ENCODE results near the gene KRTAP5-9.
"Not testable (repeated sequence)": the region's sequence is repeated elsewhere in the genome, so short reads cannot be mapped to it uniquely, and the experiment has no call there.

Gene KRTAP5-9

GRCh38 chr11:71548120-71548519 lies at the start of gene KRTAP5-9:
KRTAP5-9 (plus strand) TSS chr11:71548420; CDS start chr11:71548658, 238 bp downstream.
- DNase-seq (ENCODE audit: low spot score) = no peak

- DNase-seq (ENCODE audit: low spot score) = no peak
Measured at GRCh38 chr11:71499125-71499524, 49.1 kb upstream of the KRTAP5-9 start.

DNA sequence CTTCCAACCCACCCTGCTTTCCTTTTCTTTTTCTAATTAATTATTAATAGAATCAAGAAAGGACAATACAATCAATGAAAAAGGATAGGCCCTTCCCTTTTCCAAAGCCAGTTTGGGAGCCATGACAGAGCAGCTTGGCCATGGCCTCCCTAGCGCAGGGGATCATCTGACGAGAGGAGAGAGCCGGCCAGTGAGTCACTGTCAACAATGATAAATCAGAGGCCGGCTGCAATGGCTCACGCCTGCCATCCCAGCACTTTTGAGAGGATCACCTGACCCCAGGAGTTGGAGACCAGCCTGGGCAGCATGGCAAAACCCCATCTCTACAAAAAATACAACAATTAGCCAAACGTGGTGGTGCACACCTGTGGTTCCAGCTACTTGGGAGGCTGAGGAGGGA lies 48.7 kb upstream of the KRTAP5-9 start:
- no peak for DNase-seq (ENCODE audit: low spot score)

DNA sequence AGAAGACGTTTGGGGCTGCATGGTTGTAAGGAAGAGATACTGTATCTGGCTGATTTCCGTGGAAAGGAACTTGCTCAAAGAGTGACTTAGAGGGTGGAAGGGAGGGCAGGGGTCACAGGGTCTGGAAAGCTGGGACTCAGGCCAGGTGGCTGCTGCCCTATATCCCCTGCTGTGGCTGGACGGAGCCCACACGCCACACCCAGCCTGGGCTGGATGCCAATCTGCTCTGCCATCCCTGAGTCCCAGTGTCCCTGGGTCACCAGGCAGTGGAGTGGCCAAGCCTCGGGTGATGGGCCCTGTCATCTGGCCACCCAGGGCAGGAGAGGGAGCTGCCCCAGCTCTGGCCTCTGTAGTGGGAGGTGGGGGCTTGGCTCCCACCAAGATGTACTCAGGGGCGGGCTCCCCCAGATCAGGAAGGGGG lies 47.6 kb upstream of the KRTAP5-9 start:
- no peak for DNase-seq (ENCODE audit: low spot score)

GRCh38 chr11:71501071-71501985 lies 46.9 kb upstream of the KRTAP5-9 start:
- no peak for DNase-seq (ENCODE audit: low spot score)

DNA sequence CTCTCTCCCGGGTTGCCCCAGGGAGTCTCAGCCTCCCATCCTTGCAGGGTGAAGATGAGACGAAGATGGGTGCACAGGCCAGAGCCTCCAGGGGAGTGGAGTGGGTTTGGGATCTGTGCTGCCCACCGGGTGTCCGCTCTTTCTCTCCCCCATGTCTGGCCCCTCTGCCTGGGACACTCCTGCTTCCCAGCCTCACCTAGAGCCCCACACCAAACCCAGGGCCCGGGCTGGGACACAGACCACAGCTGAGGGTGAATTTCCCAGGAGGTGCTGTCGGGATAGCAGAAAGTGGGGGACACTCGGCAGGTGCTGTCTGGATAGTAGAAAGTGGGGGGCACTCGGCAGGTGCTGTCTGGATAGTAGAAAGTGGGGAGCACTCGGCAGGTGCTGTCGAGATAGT lies 46.2 kb upstream of the KRTAP5-9 start:
- DNase-seq (ENCODE audit: low spot score) = no peak

DNA sequence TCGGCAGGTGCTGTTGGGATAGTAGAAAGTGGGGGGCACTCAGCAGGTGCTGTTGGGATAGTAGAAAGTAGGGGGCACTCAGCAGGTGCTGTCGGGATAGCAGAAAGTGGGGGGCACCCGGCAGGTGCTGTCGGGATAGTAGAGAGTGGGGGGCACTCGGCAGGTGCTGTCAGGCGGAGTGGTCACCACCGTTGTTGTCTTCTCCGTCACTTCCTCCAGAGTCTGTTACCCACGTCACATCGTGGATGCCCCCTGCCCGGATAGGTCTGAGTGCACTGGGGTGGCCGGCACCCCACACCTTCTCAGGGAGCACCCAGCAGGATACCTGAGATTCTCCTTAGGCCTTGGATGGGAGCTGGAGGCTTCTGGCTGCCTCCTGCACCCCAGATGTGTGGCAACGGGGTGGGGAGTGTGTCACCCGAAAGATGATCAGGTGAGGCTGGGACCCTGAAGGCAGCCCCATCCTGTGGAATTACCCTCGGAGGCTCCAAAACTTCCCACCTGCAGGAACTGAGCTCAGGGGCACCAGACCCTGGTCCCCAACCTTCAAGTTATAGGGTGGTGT lies 45.3 kb upstream of the KRTAP5-9 start:
- no peak for DNase-seq (ENCODE audit: low spot score)

DNA sequence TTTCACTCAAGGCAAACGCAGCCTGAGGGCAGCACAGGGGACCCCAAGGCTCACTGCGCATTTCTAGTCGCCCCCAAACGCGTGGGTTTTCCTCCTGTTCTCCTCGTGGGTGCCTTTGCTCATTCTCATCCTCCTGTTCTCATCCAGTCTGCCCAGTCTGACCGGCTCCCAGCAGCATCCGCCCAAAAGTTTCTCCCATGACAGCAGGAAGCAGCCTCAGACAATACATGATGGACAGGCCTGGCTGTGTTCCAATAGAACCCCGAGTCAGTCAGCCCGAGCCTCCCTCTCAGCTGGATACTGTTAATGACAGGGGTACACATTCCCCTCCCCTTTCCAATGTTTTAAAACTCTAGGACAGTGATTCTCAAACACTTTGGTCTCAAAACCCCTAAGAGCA lies 43.7 kb upstream of the KRTAP5-9 start:
- no peak for DNase-seq (ENCODE audit: low spot score)

GRCh38 chr11:71505001-71505400 lies 43.2 kb upstream of the KRTAP5-9 start:
- DNase-seq (ENCODE audit: low spot score) = no peak

DNA sequence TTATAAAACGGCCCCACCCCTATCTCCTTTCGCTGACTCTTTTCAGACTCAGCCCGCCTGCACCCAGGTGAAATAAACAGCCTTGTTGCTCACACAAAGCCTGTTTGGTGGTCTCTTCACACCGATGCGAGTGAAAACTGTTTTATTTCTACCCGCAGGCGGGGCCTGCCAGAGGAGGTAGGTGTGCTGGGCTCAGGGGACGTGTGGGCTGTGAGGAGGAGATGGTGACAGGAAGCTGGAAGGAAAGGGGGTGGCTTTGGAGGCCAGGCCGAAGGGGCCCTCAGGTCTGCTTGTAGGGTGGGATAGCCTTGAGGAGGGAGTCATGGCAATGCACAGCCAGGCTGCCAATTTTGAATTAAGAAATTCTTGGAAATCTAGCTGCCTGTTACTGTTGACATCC lies 42.4 kb upstream of the KRTAP5-9 start:
- DNase-seq (ENCODE audit: low spot score) = no peak

GRCh38 chr11:71507102-71507501 lies 41.1 kb upstream of the KRTAP5-9 start:
- DNase-seq (ENCODE audit: low spot score) = no peak

- DNase-seq (ENCODE audit: low spot score) = no peak
Measured at GRCh38 chr11:71518506-71519471, 29.4 kb upstream of the KRTAP5-9 start.

DNA sequence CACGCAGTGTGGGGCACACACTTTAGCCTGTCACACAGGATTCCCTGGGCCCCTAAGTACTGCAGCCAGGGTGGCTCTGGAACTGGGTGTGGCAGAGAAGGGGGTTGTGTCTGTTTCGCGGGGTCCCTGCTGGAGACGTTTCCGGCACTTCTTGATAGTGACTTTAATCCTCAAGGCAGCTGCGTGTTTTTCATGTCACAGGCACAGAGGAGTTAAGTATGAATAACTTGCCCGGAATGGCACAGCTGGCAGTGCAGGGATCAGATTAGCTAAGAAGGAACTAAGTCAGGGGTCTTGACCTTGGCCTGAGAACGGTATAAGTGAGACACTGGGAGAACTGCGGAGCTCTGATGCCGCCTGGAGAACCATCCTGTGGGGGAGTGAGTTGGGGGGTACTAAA lies 28.7 kb upstream of the KRTAP5-9 start:
- no peak for DNase-seq (ENCODE audit: low spot score)

- DNase-seq (ENCODE audit: low spot score) = no peak
Measured at GRCh38 chr11:71525188-71525937, 22.9 kb upstream of the KRTAP5-9 start.

GRCh38 chr11:71525938-71526495 lies 22.2 kb upstream of the KRTAP5-9 start:
- no peak for DNase-seq (ENCODE audit: low spot score)

DNA sequence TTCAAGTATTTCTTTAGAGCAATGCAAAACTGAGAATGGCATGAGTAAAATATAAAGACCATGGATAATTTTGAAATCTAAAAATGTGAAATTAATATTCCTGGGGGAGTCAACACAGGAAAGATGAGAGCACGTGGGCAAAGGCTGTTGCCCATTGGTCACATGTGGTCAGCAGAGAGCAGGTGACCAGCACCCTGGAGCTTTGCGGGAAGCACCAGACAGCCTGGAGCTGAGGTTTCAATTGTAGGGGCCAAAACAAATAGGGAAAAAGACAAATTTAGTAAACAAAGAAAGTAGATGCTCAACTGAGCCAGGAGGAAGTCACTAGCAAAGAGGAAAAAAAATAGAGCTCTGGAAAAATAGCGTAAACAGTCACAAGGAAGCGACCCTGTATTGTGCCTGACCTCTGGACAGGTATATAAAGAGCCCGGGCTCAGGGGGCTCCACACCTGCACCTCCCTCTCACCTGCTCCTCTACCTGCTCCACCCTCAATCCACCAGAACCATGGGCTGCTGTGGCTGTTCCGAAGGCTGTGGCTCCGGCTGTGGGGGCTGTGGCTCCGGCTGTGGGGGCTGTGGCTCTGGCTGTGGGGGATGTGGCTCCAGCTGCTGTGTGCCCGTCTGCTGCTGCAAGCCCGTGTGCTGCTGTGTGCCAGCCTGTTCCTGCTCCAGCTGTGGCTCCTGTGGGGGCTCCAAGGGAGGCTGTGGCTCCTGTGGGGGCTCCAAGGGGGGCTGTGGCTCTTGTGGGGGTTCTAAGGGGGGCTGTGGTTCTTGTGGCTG lies 21.2 kb upstream of the KRTAP5-9 start, which contains the start of gene KRTAP5-7:
Gene KRTAP5-7 (plus strand): TSS at position 472 of the 780 bp plus-strand sequence. CDS start 34 bp downstream, at position 506.
- DNase-seq (ENCODE audit: low spot score) = not testable (repeated sequence)

DNA sequence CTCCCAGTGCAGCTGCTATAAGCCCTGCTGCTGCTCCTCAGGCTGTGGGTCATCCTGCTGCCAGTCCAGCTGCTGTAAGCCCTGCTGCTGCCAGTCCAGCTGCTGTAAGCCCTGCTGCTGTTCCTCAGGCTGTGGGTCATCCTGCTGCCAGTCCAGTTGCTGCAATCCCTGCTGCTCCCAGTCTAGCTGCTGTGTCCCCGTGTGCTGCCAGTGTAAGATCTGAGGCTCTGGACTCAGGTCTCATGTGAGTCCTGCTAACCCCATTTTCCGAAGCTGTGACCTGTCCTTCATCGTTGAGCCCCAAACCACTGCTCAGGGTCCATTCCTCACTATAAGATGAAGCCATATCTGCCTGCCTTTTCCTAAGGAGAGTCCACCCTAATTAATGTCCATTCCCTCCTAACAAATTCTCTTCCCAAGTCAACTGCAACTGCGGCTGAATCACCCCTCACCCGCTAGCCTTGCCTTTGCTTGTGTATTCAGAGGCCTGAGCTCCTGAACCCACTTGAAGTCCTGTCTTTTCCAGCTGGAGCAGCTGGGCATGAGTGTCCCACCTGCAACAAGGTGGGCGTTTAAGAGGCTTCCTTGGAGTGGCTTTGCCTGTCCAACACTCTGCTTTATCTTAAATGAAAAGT lies 20.5 kb upstream of the KRTAP5-9 start:
- DNase-seq (ENCODE audit: low spot score) = no peak

GRCh38 chr11:71530602-71531001 lies 17.6 kb upstream of the KRTAP5-9 start:
- no peak for DNase-seq (ENCODE audit: low spot score)

- DNase-seq (ENCODE audit: low spot score) = no peak
Measured at GRCh38 chr11:71532036-71532610, 16.1 kb upstream of the KRTAP5-9 start.
